ENCODE results near the gene DSCAM.
"Not testable (repeated sequence)": the region's sequence is repeated elsewhere in the genome, so short reads cannot be mapped to it uniquely, and the experiment has no call there.

DSCAM gene

GRCh38 chr21:40041446-40041845 lies 805.5 kb downstream of the DSCAM start:
- no peak for TF ChIP-seq CTCF (IDR thresholded peaks at IDR 0.05; ENCODE audit: control insufficient read depth, insufficient read depth, low read depth, low read length, missing control alignments)
- H3K4me3 ChIP-seq (ENCODE audit: control insufficient read depth, low read depth, low read length): no peak overlapping the region
- no peak for DNase-seq (ENCODE audit: low read depth)

GRCh38 chr21:40033156-40033782 lies 813.7 kb downstream of the DSCAM start:
- not testable (repeated sequence) for DNase-seq (ENCODE audit: low read depth); H3K4me3 ChIP-seq (ENCODE audit: control insufficient read depth, low read depth, low read length)

- no peak overlapping the region for H3K4me3 ChIP-seq (ENCODE audit: control insufficient read depth, low read depth, low read length)
- DNase-seq (ENCODE audit: low read depth): no peak
- no peak for TF ChIP-seq CTCF (IDR thresholded peaks at IDR 0.05; ENCODE audit: control insufficient read depth, insufficient read depth, low read depth, low read length, missing control alignments)
These were observed 817.1 kb downstream of the DSCAM start for GRCh38 chr21:40029888-40030287.

- not testable (repeated sequence) for DNase-seq (ENCODE audit: low read depth); H3K4me3 ChIP-seq (ENCODE audit: control insufficient read depth, low read depth, low read length)
These were observed 818.6 kb downstream of the DSCAM start for GRCh38 chr21:40028393-40028792.

- no peak for TF ChIP-seq CTCF (IDR thresholded peaks at IDR 0.05; ENCODE audit: control insufficient read depth, insufficient read depth, low read depth, low read length, missing control alignments)
- no peak overlapping the region for H3K4me3 ChIP-seq (ENCODE audit: control insufficient read depth, low read depth, low read length)
- DNase-seq (ENCODE audit: low read depth): no peak
These were observed 825.2 kb downstream of the DSCAM start for GRCh38 chr21:40021558-40022351.

- no peak overlapping the region for H3K4me3 ChIP-seq (ENCODE audit: control insufficient read depth, low read depth, low read length)
- TF ChIP-seq CTCF (IDR thresholded peaks at IDR 0.05; ENCODE audit: control insufficient read depth, insufficient read depth, low read depth, low read length, missing control alignments): no peak
- DNase-seq (ENCODE audit: low read depth): no peak
These were observed 826.3 kb downstream of the DSCAM start for GRCh38 chr21:40020651-40021050.

- no peak for DNase-seq (ENCODE audit: low read depth)
- no peak for TF ChIP-seq CTCF (IDR thresholded peaks at IDR 0.05; ENCODE audit: control insufficient read depth, insufficient read depth, low read depth, low read length, missing control alignments)
- no peak overlapping the region for H3K4me3 ChIP-seq (ENCODE audit: control insufficient read depth, low read depth, low read length)
These were observed 828.0 kb downstream of the DSCAM start for GRCh38 chr21:40018871-40019475.
